Mesodermal cell (in vitro differentiated cells): Measurements from ENCODE around the gene EIF4B.

Experiments used
- H3K27ac ChIP-seq: 2 replicates; pipeline ENCODE4 v1.7.0; 2013; ENCODE audit warnings: mild to moderate bottlenecking, low read depth, low read length, moderate library complexity; ENCODE audit not compliant: severe bottlenecking
- H3K36me3 ChIP-seq: 2 replicates; pipeline ENCODE4 v1.7.1; 2013; ENCODE audit warnings: mild to moderate bottlenecking, low read length, moderate library complexity; ENCODE audit not compliant: control insufficient read depth, insufficient read depth
- H3K4me1 ChIP-seq: one replicate; pipeline ENCODE4 v1.7.1; 2013; ENCODE audit warnings: mild to moderate bottlenecking, low read length; ENCODE audit not compliant: insufficient read depth, control insufficient read depth, poor library complexity, severe bottlenecking
- H3K4me3 ChIP-seq: 2 replicates; pipeline ENCODE4 v1.7.0; 2013; ENCODE audit warnings: low read length, control low read depth, mild to moderate bottlenecking; ENCODE audit not compliant: insufficient read depth, poor library complexity, severe bottlenecking; ENCODE audit errors: extremely low read depth
- H3K9me3 ChIP-seq: 2 replicates; pipeline ENCODE4 v1.7.1; 2013; ENCODE audit warnings: mild to moderate bottlenecking, low read length, moderate library complexity; ENCODE audit not compliant: control insufficient read depth
- WGBS, 2 experiments: methylation state at CpG; one replicate each; pipeline ENCODE4 v1.1.5; 2013; ENCODE audit warnings: missing lambda C conversion rate in 2 of 2; ENCODE audit not compliant: insufficient coverage in 2 of 2; 5-methylcytosine and 5-hydroxymethylcytosine counted together

EIF4B gene

GRCh38 chr12:53052419-53053217, 46.4 kb downstream of the EIF4B start:
- 74 to 96% methylated on average over 2 to 4 of the region's 11 CpGs for WGBS, 2 experiments
- Histone ChIP-seq H3K36me3 (peaks cover 4% of the 10 kb centered on the region), H3K27ac (no peak overlapping the region), H3K4me3 (no peak overlapping the region), H3K9me3 (no peaks in the 10 kb centered on the region), H3K4me1 (peaks cover 58% of the 10 kb centered on the region)

- Histone ChIP-seq H3K4me3 (peak overlapping the region; percentile 65), H3K27ac (peak overlapping the region; percentile 36), H3K36me3 (peaks cover 4% of the 10 kb centered on the region), H3K4me1 (peaks cover 50% of the 10 kb centered on the region), H3K9me3 (no peaks in the 10 kb centered on the region)
- 53 to 62% methylated on average over 10 of the region's 16 CpGs for WGBS, 2 experiments
Measured at GRCh38 chr12:53053218-53054111, 47.2 kb downstream of the EIF4B start.

- 1 to 4% methylated on average over 12 to 38 of the region's 48 CpGs for WGBS, 2 experiments
- Histone ChIP-seq H3K4me3 (peak overlapping the region; percentile 65), H3K4me1 (peaks cover 43% of the 10 kb centered on the region), H3K36me3 (peaks cover 4% of the 10 kb centered on the region), H3K27ac (peak overlapping the region; percentile 36), H3K9me3 (no peaks in the 10 kb centered on the region)
Measured at GRCh38 chr12:53054112-53054878, 48.0 kb downstream of the EIF4B start.

GRCh38 chr12:53055471-53056266, 49.4 kb downstream of the EIF4B start:
- no peaks in the 10 kb centered on the region for H3K9me3 ChIP-seq
- H3K4me1 ChIP-seq: peaks cover 32% of the 10 kb centered on the region
- peaks cover 4% of the 10 kb centered on the region for H3K36me3 ChIP-seq
- WGBS, 2 experiments: 91 to 94% methylated on average over 10 to 13 of the region's 15 CpGs
- no peak overlapping the region for H3K4me3 ChIP-seq
- no peak overlapping the region for H3K27ac ChIP-seq

- peaks cover 25% of the 10 kb centered on the region for H3K4me1 ChIP-seq
- no peaks in the 10 kb centered on the region for H3K9me3 ChIP-seq
- H3K27ac ChIP-seq: no peak overlapping the region
- 84 to 97% methylated on average over 4 to 5 of the region's 5 CpGs for WGBS, 2 experiments
- H3K4me3 ChIP-seq: no peak overlapping the region
- H3K36me3 ChIP-seq: peaks cover 4% of the 10 kb centered on the region
Measured at GRCh38 chr12:53056296-53056695, 50.0 kb downstream of the EIF4B start.

GRCh38 chr12:53056901-53057300, 50.6 kb downstream of the EIF4B start:
- Histone ChIP-seq H3K4me3 (no peak overlapping the region), H3K27ac (no peak overlapping the region), H3K36me3 (peaks cover 4% of the 10 kb centered on the region), H3K9me3 (no peaks in the 10 kb centered on the region), H3K4me1 (peaks cover 19% of the 10 kb centered on the region)
- WGBS, 2 experiments: 92 to 100% methylated on average over 3 to 6 of the region's 7 CpGs

- Histone ChIP-seq H3K36me3 (peaks cover 8% of the 10 kb centered on the region), H3K4me1 (peaks cover 13% of the 10 kb centered on the region), H3K4me3 (no peak overlapping the region), H3K27ac (no peak overlapping the region), H3K9me3 (no peaks in the 10 kb centered on the region)
- 95 to 98% methylated on average over 8 to 10 of the region's 13 CpGs for WGBS, 2 experiments
Measured at GRCh38 chr12:53057816-53058500, 51.7 kb downstream of the EIF4B start.

GRCh38 chr12:53058674-53059433, 52.6 kb downstream of the EIF4B start:
- H3K27ac ChIP-seq: no peak overlapping the region
- 90 to 94% methylated on average over 15 to 27 of the region's 35 CpGs for WGBS, 2 experiments
- H3K4me3 ChIP-seq: no peak overlapping the region
- H3K36me3 ChIP-seq: peaks cover 15% of the 10 kb centered on the region
- H3K4me1 ChIP-seq: peaks cover 8% of the 10 kb centered on the region
- no peaks in the 10 kb centered on the region for H3K9me3 ChIP-seq

- 96% methylated on average over 17 to 24 of the region's 24 CpGs for WGBS, 2 experiments
Measured at GRCh38 chr12:53059434-53060063, 53.3 kb downstream of the EIF4B start.

More at GRCh38 chr12:53059434-53060063, 53.3 kb downstream of the EIF4B start:
- Histone ChIP-seq H3K9me3 (no peaks in the 10 kb centered on the region), H3K36me3 (peaks cover 17% of the 10 kb centered on the region), H3K4me3 (no peak overlapping the region), H3K27ac (no peak overlapping the region), H3K4me1 (peaks cover 7% of the 10 kb centered on the region)
